NCI-H446 (cell line): ENCODE data around the gene PHLDB2.

Experiments
- DNase-seq, 2 experiments: peaks; one replicate each; lab custom pipeline; 2025; lab: John Stamatoyannopoulos, UW

Gene PHLDB2

DNA sequence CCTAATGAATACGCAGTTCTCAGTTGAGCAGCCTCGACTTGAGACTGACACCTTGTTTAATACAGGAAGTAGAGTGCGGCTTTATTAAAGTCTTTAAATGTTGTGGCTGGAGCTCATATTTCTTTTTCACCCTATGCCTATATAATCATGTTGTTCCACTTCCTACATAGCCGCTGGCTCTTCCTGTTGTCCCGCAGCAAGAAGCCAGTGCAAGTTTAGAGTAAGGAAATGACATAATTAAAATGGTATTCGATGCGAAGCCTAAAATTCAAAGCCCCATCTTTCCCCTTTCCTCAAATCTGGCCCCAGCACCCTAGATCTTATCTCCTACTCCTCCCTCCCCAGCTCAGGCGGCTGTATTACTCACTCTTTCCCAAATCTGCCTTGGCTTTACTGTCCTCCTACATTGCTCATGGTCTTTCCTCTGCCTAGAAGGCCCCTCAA lies 7.5 kb upstream of the PHLDB2 start:
- DNase-seq = no peak

DNA sequence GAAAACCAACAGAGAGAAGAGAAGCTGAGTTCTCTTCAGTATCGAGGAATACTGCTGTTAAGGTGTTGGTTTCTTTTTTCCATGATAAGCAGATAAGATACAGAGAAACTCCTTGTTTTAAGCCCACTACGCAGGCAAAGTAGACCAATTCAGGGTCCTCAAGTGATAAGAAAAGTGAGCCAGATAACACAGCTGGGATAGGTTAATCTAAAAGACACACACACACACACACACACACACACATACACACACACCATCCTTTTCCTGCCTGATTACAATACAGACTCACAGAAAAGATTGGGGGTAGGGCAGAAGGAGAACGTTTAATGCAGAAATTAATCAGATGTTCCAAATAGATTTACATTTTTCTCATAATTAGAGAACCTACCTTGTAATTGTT lies 6.5 kb upstream of the PHLDB2 start:
- no peak for DNase-seq

DNA sequence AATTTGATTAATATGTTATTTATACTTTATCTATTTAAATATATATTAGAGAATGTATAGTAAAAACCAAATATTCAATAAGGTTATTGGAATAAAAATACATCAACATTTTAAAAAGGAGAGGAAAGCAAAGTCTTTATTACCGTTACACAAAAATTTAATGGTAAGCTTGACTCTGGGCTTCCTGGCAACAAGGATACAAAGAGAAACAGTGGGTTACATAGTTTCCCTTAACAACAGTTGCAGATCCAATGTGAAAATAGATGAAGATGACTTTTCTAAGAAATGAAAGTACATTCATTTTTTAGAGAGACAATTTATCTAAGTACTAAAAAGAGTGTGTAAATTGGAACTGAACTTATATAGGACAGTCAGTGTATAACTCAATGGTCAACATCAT lies 6.0 kb upstream of the PHLDB2 start:
- DNase-seq = no peak

GRCh38 chr3:111854990-111855389 lies 4.1 kb upstream of the PHLDB2 start:
- no peak for DNase-seq

DNA sequence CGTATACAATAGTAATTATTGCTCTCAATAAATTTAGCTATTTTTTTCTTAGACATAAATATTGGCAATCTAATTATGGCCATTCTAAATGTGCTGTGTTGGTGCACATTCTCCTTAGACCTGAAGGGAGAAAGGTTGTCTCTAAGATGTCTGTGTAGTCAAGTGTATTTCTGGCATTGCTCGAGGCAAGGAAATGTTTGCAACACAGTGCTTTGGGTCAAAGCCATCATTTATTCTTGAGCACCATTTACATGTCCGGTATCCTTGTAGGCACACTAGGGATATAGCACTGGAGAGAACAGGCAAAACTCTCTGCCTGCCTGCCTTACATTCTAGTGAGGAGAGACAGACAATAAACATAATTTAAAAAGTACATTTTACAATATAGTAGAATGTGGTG lies 2.6 kb upstream of the PHLDB2 start:
- DNase-seq = no peak

DNA sequence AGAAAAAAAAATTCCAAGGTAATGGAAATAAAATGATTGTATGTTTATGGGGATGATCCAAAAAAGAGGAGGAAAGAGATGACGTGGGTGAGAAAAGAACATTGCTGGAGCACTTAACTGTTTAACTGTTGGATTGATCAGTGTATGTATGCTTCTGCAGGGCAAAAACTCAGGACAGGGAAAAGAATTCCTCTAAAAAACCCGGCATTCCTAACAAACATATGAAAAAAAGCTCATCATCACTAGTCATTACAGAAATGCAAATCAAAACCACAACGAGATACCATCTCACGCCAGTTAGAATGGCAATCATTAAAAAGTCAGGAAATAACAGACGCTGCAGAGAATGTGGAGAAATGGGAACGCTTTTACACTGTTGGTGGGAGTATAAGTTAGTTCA lies 1.6 kb upstream of the PHLDB2 start:
- DNase-seq = no peak

GRCh38 chr3:111858642-111859041 lies 423 bp upstream of the PHLDB2 start:
- no peak for DNase-seq

- no peak for DNase-seq
Measured at GRCh38 chr3:111859974-111860859, 1.2 kb downstream of the PHLDB2 start.

GRCh38 chr3:111861391-111861790 lies 2.3 kb downstream of the PHLDB2 start:
- no peak for DNase-seq

GRCh38 chr3:111862415-111862814 lies 3.4 kb downstream of the PHLDB2 start:
- no peak for DNase-seq

DNA sequence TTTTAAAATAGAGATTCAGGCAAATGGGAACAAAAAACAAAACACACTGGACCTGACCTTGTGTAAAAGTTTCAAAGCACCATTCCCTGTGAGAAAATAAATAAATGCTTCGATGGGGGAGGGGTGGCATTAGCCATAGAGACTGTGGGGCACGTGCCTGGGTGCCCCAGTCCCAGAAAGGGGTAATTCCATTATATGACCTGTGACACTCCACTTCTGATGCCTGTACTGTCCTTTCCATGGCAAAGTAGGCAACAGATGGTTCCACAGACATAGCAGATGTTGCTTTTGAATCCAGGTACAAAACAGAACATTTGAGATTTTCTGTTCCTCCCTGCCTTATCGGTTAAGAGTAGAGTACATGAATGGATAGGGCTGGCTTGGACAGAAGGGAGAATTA lies 3.9 kb downstream of the PHLDB2 start:
- no peak for DNase-seq

DNA sequence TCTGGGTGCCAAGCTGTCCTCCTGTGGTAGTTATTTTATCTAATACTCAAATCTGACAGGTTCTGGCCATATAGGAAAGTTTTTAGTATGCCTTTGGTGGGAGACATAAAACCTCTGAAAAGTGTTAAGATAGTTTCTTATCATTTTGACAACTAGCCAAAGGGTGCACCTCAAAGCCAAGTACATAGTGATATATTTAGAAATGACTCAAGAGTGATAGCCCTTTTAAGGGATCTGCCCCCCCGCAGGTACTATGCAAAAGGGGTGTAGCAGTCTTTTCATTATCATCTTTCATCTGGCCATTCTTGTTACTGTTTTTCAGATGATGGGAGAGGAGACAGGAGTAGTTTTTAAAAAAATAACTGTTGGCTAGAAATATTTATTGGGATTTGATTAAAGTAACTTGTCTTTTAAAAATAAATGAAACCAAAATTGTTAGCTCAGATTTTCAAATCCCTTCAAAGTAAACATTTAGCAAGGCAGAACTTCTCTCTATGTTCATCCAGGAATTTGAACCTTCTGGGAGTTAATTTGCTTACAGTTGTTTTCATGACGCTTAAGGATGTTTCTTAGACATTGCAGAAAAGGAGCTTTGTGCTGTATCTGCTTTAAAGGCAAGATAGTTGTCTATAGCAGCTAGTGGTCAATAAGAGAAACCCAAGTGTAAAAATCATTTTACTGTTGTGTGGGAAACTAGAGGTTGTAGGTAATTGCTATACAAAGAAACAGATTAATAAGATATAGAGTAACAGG lies 5.1 kb downstream of the PHLDB2 start:
- no peak for DNase-seq

DNA sequence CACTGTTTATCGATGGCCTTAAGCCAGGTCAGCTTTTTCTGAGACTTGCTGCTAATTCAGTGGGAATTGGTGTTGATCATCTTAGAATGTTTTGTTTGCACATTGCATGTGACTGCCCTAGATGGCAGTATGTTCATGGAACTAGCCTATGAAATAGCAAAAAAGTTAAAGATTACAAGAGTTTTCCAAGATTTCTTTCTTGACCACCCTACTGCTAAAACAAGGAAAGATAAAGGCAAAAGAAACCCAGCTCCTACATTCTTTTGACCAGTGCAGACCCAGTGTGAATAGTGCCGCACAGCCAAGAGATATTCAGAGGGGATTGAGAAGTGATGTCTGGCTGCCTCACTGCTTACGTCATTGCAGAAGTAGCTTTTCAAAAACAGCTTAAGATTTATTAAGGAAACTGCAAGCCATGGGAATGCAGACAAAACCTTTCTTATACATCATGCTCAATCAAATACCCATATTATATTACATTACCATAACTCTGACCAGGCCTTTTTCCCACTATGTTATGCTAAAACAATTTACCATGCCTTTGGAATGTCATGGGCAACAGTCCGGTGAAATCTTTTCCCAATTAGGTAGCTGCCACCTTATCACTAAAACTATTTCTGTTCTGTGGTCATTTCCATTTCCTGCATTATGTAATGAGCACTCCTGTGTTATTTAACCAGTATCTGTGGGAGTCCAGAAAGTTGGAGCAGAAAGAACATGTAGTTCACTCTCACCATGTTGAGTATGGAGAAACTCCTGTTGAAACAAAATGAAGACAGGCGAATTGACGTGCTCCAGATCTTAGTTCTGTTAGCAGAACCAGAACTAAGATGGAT lies 6.0 kb downstream of the PHLDB2 start:
- DNase-seq = no peak

- no peak for DNase-seq
Measured at GRCh38 chr3:111867889-111868426, 8.9 kb downstream of the PHLDB2 start.

GRCh38 chr3:111870620-111871019 lies 11.6 kb downstream of the PHLDB2 start:
- no peak for DNase-seq

DNA sequence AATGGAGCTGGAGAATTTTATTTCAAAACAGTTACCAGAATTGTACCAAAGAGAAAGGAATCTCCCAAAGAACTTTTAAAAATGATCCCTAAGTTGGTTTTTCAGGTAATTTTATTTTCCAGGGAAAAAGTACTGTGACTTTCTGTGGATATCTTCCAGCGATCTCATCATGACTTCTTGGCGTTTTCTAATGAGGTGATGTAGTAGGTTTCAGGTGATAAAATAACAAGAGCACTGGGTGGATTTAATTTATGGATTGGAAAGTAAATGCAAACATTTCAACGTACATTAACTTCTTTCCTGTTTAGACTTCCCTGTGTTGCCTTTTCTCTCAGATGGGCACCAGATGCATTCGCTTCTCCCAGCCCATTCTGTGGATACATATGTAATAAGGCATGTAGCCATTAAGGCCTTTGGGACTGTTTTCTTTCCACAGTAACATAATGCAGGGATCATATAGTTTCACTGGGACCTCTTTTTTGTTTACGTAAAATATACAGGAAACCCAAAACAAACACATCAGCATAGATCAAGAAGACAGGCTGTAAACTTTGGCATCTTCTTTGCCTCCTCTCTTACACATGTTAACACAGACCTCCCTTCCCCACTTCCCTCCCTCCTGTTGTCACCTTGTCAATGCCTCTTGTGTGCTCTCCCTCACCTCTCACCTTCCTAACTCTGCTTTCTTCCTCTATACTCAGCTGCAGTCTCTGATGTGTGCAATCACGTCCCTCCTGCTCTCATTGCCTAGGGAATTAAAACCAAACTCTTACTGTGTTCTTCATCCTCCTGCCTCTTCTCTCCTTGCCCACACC lies 13.0 kb downstream of the PHLDB2 start:
- no peak for DNase-seq

GRCh38 chr3:111872979-111873378 lies 13.9 kb downstream of the PHLDB2 start:
- DNase-seq = no peak

- no peak for DNase-seq
Measured at GRCh38 chr3:111874177-111874820, 15.2 kb downstream of the PHLDB2 start.

- no peak for DNase-seq
Measured at GRCh38 chr3:111881480-111881879, 22.4 kb downstream of the PHLDB2 start.

- DNase-seq = no peak
Measured at GRCh38 chr3:111882194-111882593, 23.1 kb downstream of the PHLDB2 start.

- no peak for DNase-seq
Measured at GRCh38 chr3:111882799-111883198, 23.7 kb downstream of the PHLDB2 start.
